GM21723 (cell line): Measurements from ENCODE around the gene INTS11.

ENCODE experiments used
- ATAC-seq: cut with Tn5 transposase; IDR thresholded peaks from one replicate; pipeline ENCODE4 v1.9.1; 2021; ENCODE audit warnings: mild to moderate bottlenecking, moderate library complexity; ENCODE audit not compliant: unreplicated experiment

INTS11 gene

DNA sequence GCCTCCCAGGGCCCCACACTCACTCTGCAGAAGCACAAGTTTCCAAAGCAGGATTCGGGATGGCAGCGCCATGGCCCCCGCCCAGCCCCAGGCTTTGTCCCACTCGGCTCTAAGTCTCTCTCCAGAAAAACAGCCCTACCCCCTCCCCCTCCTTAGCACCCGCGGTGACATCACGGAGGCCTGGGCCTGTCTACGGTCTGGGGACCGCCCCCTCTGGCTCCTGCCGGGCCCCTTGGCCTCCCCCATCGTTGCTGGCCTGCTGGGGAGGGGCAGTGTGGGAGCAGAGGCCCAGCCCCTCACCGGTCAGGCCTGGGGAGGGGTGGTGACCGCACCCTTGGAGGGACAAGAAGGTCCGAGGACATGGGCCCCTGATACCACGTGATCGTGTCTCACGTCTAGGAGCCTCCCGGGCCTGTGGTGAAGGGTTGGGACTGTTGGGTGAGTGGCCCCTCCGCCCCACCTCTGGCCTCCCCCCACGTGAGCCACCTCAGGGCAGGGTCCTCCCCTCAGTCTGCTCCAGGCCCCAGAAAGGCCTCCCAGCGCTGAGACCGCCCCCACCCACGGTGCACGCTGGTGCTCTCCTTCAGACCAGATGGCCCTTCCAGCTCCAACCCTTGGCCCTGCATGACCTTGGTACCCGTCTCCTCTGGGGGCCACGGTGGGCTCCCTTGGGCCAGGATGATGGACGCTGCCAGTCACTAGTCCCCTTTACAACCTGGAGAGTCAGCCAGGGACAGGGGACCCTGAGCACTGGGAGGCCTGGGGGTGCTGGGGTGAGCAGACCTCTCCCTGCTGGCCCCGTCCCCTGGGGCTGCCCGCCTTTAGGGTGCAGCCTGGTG, 34.2 kb upstream of the INTS11 start, which contains the start of gene MXRA8:
Gene MXRA8 (minus strand): TSS at position 123 of the 839 bp plus-strand sequence. CDS start 51 bp downstream, at position 72.
- no peak for ATAC-seq

DNA sequence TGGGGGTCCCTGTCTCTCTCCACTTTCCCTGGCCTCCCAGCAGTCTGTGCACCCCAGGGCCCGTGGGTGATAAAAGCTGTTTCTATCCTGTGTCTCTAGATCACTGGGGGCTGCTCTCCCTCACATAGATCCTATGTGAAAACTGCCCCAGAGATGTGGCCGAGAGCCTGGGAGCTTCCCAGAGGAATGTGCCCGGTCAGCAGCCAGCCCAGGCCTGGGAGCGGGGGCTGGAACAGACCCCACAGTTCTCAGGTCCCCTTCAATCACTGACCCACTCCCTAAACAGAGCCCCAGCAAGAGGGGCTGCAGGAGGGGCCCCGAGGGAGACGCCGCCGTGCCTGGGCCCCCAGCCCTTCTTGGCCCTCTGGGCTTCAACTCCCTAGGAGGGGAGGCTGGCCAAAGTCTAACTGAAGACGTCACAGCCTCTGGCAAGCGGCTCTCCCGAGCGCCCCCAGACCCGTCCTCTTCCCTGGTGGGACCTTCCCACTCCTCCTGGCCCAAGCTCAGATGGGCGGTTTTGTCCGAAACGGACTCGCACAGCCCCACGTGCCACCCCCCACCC, 33.5 kb upstream of the INTS11 start:
- no peak for ATAC-seq

DNA sequence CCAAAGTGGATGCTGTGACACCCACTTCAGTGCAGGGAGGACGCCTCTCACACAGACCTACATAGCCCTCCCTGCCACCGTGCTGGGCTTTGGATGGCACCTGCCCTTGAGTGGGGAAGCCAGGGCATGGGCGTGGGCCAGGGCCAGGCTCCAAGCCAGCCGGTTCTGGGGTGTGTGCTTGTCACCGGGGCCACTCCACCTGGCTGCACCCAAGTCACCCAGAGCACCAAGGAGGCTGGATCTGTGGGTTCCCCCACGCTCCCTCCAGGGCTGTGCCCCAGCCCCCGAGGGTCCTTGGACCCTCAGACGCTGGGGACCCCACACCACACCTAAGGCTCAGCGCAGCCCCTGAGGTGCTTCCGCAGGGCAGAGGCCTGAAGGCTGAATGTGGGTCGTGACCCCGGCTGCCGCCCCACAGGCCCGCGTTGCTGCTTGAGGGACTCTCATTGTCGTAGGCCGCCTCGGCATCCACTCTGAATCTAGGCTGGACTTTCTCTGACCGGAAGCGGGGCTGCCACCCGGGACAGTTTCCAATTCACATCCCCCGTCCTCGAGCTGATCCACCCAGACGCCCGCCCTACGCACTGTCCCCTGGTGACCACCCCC, 32.4 kb upstream of the INTS11 start:
- no peak for ATAC-seq

DNA sequence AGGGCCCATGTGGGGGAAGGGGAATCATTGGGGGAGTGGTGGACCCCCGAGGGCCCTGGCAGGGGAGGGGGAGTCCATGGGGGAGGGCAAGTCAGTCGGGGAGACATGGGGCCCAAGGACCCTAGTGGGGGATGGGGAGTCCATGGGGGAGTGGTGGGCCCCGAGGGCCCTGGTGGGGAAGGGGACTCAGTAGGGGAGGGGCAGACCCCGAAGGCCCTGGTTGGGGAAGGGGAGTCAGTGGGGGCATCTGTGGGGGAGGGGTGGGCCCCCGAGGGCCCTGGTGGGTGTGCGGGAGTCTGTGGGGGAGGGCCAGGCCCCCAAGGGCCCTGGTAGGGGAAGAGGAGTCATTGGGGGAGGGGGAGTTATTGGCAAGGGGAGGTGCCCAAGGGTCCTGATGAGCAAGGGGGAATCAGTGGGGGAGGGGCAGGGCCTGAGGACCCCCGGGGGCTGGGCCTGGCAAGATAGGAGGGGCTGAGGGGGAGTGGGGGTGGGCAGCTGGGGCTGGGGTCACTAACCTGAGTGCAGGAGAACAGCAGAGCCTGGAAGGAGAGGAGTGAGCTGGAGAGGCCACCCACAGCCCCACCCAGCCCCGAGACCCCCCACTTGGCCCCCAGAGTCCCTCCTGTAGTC, 31.8 kb upstream of the INTS11 start:
- ATAC-seq, result no peak

DNA sequence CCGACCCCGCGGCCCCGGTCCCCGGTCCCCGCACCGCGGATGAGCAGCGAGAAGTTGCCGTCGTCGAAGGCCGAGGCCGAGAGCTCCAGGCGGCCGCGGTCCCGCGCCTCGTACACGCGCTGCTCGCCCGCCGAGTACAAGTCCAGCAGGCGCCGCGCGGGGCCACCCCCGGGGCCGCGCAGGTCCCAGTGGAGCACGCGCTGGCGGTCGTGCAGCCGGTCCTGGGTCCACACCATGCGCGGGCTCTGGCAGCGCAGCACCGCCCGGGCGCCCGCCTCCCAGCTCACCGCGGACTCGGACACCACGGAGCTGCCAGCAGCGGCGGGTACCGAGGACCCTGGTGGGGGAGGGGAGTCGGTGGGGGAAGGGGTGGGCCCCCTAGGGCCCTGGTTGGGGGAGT, 31.0 kb upstream of the INTS11 start:
- ATAC-seq, result no peak

DNA sequence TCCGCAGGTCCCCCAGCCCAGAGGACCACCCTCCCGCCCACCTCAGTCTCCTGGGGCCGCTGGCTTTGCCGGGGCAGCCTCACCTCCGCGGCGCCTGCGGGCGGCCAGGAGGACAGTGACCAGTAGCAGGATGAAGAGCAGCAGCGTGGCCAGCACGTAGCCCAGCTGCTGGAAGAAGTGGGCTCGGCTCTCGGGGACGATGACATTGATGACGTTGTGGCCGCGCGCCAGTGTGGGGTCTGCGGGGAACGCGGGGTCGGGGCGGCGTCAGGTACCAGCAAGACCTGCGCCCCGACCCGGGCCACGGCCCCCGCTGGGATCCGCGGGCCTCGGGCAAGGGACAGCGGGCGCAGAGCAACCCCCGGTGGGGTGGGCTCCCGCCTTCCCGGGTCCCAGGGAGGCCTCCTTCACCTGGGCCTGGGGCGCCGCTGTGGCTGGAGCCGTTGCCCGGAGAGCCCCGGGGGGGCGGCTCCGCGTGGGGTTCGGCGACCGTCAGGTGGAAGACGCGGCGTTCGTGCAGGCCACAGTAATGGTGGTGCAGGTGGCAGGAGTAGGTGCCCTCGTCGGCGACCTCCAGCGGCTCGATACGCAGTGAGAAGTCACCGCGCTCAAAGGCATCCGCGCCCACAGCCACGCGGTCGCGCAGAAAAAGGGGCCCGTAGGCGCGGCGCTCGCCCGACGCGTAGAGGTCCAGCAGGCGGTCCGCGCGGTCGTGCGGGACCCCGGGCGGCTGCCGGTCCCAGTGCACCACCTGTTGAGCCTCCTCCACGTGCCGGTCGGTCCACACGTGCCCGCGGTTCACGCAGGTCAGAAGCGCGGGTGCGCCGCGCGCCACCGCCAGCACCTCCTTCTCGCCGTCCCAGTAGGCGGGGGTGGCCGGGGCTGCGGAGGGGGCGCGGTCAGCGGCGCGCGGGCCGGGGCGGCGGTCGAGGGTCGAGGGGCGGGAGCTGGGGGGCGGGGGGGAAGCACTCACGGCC, 30.1 kb upstream of the INTS11 start:
- ATAC-seq, result no peak

DNA sequence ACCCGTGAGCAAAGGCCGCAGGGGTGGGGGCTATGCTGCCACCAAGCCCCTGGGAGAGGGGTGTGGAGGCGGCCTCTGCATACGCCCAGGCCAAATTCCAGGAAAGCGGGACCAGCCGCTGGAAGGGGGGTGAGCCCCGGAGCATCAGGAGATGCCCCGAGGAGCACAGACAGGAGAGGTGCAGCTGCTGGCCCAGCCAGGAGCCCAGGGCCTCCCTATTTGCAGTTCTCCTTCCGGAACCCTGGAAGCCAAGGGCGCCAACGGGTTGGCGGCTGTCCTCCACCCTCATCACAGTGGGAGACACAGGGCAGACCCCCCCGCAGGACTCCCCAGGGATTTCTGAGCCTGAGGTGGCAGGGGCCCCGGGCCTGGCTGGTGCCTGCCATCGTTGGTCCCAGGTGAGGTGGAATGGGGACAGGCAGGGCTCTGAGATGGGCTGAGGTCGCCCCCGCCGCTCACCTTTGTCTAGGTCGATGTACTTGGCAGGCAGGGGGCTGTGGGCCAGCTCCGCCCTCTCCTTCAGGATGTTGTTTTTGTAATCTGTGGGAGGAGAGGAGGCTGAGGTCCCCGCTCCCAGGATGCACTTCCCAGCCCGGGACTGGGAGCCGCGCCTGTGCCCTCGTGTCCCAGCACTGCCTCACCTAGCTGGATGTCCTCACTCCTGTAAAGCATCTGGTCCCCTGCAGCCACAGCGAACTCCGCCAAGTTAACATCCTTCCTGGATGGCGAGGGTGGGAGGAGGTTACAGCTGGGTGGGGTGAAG, 29.1 kb upstream of the INTS11 start:
- no peak for ATAC-seq

DNA sequence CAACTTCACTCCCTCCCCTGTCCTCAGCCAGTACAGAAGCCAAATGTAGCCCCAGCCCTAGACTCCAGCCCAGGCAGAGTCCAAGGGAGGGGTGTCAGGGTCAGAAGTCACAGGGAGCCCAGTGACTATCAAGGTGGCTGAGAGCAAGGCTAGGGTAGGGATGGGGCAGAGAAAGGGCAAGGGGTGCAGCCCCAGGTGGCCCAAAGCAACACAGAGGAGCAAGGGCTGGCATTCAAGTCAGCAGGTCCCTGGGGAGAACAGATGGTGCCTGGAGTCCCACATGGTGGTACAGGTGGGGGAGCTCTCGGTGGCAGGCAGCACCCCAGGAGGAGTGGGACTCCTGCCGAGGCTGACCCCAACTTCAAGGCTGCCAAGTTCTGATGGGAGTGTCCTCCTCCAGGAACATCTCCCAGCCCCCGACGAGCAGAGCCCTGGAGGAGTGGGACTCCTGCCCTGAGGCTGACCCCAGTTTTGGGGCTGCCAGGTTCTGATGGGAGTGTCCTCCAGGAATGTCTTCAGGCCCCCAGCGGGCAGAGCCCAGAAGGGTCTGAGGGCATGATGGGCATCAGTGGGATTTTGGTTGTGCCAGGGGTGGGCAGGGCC, 28.4 kb upstream of the INTS11 start:
- no peak for ATAC-seq

DNA sequence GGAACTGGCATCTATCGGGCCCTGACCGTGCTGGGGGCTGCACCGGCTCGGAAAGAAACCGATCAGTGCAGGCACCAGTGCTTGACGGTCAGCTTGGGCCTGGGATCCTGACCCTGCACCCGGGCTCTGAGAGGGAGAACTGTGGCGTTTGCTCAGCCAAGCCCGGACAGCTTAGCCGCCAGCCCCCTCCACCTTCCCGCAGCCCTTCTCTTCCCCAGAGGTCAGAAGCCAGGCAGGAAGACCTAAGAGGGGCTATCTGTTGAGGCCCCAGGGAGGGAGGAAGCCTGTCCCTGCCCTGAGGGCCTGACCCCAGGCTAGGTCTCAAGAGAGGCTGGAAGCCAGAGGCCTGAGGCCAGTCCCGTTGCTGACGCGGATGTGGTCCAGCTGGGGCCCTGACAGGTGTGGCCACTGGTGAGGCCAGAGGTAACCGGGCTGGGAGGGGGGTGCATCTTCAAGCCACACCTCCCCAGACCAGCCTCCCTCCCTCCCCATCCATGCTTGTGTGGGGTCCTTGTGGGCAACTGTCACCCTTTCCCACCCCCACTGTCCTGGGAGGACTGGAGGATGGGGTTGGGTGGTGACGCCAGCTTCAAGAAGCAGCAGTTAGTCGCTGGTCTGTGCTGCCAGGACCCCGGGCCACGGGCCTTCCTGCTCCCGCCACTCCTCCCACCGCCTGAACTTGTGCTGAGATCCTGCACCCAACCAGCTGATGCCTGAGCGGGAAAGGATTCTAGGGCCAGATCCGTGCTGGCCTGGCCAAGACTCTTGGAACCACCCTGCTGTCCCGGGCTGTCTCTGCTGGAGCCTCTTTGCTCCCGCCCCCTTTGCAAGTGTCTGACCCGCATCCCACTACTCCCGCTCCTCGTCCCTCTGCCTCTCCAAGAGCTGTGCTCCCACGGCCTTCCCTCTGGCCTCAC, 27.3 kb upstream of the INTS11 start:
- no peak for ATAC-seq

DNA sequence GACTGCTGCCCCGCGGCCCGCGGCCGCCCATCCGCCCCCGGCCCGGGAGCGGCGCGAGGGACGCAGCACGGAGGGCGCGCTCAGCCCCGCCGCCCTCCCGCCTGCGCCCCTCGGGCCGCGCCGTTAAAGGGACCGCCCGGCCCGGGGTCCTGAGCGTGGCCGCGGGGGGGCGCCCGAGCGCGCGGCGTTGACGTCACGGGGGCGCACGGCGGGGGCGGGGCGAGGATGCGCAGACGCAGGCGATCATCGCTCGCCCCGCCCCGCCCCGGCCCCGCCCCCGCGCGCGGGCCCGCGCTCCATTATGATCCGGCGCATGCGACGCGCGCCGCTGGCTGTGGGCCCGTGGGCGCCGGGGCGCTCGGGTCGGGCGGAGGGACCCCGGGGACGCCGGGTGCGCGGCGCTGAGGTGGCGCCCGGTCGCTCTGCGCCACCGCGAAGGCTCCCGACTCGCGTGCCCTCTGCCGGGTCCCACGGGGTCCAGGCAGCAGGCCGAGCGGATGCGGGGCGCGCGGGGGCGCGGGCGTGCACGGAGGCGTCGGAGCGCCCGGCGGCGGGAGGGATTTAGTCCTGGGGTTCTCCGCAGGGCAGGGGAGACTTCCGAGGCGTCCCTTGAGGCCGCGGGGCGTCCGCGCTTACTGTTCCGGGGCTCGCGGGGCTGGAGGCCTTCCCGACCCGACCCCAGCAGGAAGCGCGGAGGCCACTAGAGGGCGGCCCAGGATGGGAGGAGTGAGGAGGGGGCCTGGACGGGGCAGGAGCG, 25.0 kb upstream of the INTS11 start, which contains the start of gene DVL1:
Gene DVL1 (minus strand): TSS at position 163 of the 757 bp plus-strand sequence. CDS start 353 bp downstream, outside the sequence.
- peak; percentile 57 for ATAC-seq

DNA sequence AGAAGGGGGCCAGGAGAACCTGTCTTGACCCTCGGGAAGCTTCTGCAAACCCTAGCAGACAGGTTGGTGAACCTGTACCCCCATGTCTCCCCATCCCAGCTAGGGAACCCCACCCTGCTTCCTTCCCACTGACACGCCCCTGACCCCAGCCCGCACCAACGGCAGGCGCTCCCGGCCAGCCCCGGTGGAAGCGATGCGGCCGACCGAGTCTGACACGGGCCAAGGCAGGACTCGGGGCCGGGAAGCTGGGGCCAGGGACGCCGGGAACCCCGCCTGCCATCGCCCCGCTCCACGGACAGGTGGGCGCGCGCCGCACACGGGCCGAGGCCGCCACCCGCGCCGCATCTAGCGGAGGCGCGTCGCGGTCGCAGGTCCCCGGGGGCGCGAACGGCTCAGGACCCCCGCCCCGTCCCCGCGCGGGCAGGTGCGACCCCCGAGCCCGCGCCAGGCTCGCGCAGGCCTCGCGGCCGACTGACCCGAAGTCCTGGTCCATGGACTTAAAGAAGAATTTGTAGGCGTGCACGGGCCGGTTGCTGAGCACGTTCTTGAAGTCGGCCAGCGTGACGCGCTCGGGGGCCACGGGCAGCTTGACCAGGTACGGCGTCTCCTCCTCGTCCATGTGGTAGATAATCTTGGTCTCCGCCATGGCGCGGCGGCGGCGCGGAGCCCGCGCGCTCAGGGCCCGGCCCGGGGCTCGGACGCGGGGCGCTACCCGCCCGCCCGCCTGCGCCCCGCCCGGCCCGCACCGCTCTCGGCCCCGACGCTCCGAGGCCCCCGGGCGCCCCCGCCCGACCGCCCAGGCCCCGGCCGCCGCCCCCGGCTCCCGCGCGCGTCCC, 24.2 kb upstream of the INTS11 start:
- peak; percentile 34 for ATAC-seq

DNA sequence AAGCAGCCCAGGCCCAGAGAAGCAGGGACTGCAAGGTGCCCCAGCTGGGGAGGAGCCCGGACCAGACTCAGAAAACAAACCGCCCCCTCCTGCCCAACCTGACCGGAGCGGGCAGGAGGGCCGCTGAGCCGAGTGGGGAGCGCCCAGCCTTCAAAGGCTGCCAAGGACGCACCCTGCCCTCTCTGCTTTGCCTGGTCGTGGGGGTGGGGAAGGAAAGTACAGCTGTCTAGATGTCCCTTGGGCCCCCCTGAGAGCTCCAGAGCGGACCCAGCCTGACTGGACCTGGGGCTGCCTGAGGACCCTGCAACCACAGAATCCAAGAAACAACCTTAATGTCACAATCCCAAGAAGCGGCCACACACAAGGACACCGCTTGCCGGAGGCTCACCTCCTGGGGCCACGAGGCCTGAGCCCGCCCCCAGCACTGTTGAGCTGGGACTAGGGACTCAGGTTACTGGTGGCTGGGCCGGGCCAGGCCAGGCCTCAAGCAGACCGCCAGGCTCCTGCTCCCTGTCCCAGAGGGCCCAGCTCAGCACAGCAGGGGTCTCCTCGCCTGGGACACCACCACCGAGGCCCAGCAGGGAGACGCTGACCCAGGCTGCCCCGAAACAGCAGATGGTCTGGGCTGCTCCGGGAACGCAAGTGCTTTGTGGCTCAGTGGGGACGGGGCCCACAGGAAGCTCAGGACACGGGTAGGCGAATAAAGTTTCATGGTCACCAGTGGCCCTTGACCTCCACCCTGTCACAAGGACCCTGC, 23.4 kb upstream of the INTS11 start:
- ATAC-seq, result no peak

DNA sequence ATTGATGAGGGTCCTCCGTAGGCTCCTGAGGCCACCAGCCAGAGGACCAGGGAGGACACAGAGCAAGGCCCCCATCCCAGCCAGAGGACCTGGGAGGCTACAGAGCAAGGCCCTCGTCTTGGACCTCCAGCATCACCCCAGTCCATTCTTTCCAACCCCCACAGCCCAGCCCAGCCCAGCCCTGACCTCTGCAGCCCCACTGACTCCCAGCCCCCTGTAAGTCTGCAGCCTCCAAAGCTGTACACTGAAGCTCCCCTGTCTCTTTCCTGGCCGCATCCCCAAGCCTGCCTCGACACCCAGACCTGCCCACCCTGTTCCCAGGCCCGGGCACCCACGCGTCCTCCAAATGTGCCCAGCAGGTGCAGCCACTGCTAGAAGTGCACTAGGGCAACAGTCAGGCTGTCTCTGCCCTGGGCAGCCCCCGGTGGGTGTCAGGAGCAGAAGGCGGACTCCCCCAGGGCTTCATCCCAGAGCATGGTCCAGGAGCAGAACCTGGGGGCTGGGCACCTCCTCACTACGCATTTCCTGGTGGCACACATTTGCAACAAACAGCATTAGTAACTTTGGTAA, 22.7 kb upstream of the INTS11 start:
- no peak for ATAC-seq

DNA sequence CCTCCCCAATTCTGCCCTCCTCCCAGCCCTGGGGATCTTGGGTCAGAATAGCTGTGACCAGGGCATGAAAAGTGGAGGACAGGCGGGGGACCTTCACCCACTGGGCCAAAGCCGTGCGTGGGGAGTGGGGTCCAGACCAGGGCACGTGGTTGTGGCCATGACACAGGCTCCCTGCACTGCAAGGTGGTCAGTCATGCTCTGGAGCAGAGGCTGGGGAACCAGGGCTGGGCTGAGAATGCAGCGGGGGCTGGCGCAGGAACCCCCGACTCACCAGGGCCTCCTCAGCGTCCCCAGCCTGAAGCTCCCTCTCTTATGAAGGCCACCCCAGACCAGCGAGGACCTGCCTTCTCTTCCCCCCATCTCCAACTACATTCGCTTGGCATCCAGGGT, 22.0 kb upstream of the INTS11 start:
- no peak for ATAC-seq

DNA sequence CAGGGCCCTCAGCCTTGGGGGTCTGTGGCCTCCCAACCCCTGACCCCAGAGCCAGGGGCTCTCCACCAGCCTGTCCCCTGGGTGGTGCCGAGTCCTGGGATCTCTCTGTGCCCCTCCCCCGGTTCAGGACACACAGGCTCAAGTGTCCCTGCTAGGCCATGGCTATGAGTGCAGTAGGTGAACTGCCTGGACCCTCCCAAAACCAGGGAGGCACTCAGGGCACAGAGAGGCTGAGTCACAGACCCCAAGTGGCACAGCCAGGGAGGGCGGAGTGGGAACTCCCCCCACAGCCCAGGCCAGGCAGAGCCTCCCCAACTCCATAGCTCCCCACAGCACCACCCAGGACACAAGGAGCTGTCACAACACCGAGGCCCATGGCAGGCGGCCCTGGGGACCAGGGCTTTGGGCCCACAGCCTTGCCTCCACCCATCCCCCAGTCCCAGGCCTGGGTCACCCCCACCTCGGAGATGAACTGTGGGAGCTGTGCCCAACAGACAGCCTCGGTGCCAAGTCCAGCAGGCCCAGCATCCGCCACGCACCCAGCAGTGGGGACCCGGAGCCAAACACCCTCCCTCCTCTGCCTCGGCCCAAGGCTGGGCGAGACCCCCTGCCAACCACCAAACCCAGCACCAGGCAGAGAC, 21.5 kb upstream of the INTS11 start:
- no peak for ATAC-seq
